ENCODE results near the gene PLXNA1. TPM values are rescaled to one million over a fixed set of nuclear protein-coding genes. Genes with fewer than 3 reads are reported as not detected.
A peak's percentile ranks its signal among the peaks of the same experiment; 100 is the strongest.

The PLXNA1 gene
- total RNA-seq, 1 donor from 2014 or later, result 34.7 TPM

DNA sequence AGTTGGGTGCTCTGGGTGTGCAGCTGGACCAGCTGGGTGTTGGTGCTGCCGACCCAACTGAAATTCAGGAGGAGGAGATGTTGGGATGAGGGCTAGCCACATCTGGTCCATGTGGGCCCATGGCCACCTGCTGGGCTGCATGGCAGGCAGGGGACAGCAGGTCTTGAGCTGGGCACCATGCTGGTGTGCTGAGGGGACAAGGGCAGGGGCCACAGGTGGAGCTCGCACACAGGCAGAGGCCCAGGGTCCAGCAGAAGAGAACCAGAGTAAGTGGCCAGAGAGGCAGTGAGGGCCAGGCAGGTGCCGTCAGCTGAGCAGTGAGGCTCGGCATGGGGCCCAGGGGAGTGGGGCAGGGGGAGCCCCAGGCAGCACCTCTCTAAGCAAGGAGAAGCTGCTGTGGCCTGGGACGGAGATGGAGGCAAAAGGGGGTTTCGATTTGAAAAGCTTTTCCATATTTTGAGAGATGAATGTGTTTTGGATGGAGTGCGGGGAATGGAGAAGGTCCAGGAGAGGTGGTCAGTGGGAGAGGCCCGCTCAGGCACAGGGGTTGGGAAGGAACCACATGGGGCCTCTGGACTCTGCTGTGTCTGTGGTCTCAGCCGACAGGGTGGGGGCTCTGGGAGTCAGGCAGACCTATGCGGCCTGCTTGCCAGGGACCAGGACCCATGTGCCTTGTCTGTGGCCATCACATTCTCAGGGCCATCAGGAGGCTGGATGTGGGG is 30.5 kb upstream of the PLXNA1 start:
- no peaks in the 10 kb centered on the region for H3F3A ChIP-seq (ENCODE audit: low read depth)
- no peaks in the 10 kb centered on the region for H3K27me3 ChIP-seq
- no peak overlapping the region for H3K27ac ChIP-seq
- peaks cover under 1% of the 10 kb centered on the region for H3K36me3 Mint-ChIP-seq
- no peak overlapping the region for H3K4me3 Mint-ChIP-seq
- H3K4me1 ChIP-seq, result no peaks in the 10 kb centered on the region
- H3K36me3 ChIP-seq, result no peaks in the 10 kb centered on the region
- H3K9ac ChIP-seq, result no peak overlapping the region
- no peak overlapping the region for H3K27ac Mint-ChIP-seq
- DNase-seq (ENCODE audit: low spot score), result no peak
- H3K4me1 Mint-ChIP-seq, result peaks cover 4% of the 10 kb centered on the region
- H3K4me3 ChIP-seq, result no peak overlapping the region
- H3K4me2 ChIP-seq, result no peak overlapping the region
- peaks cover 3% of the 10 kb centered on the region for H3K27me3 Mint-ChIP-seq (ENCODE audit: insufficient read depth, low read depth)
- H4K20me1 ChIP-seq (ENCODE audit: low read depth), result no peaks in the 10 kb centered on the region
- no peaks in the 10 kb centered on the region for H3K9me3 ChIP-seq (ENCODE audit: low read depth)
- TF ChIP-seq EZH2phosphoT487 (IDR thresholded peaks at IDR 0.05) (no peak), EZH2 (IDR thresholded peaks at IDR 0.05) (no peak)
- TF ChIP-seq, protein P1, sequence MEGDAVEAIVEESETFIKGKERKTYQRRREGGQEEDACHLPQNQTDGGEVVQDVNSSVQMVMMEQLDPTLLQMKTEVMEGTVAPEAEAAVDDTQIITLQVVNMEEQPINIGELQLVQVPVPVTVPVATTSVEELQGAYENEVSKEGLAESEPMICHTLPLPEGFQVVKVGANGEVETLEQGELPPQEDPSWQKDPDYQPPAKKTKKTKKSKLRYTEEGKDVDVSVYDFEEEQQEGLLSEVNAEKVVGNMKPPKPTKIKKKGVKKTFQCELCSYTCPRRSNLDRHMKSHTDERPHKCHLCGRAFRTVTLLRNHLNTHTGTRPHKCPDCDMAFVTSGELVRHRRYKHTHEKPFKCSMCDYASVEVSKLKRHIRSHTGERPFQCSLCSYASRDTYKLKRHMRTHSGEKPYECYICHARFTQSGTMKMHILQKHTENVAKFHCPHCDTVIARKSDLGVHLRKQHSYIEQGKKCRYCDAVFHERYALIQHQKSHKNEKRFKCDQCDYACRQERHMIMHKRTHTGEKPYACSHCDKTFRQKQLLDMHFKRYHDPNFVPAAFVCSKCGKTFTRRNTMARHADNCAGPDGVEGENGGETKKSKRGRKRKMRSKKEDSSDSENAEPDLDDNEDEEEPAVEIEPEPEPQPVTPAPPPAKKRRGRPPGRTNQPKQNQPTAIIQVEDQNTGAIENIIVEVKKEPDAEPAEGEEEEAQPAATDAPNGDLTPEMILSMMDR (IDR thresholded peaks at IDR 0.05), result no peak
- no peaks in the 10 kb centered on the region for H3K9me3 Mint-ChIP-seq
- H2AFZ ChIP-seq (replicated peaks), result no peak overlapping the region
- H3K79me2 ChIP-seq (ENCODE audit: low read depth), result no peaks in the 10 kb centered on the region

DNA sequence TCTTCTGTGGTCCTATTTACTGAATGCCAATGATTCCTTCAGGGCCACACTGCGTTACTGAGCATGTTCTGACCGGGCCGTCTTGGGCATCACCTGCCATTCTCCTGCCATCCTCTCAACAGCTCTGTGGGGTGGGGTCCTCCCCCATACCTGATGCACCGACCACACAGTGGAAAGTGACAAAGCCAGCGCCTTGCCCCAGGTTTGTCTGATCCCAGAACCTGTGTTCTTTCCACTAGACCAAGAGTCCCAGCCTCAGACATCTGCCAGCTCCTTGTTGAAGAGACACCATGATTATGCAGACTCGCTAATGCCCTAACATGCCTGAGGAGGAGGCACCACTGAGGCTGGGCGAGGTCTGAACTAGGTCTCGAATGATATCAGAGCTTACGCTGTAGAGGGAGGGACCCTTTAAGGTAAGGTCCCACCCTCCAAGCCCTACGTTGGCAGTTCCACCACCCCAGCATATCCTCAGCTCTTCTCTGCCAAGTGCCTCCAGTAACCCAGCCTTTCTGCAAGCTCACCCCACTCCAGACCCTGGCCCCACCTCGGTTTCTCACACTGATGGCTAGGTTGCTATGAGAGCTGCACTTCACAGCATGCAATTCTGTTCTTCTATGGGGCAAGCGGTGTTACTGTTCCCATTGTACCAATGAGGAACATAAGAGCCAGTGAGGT is 29.8 kb upstream of the PLXNA1 start:
- no peaks in the 10 kb centered on the region for H3K4me1 ChIP-seq
- no peaks in the 10 kb centered on the region for H4K20me1 ChIP-seq (ENCODE audit: low read depth)
- DNase-seq (ENCODE audit: low spot score), result no peak
- no peak overlapping the region for H3K4me2 ChIP-seq
- no peak overlapping the region for H3K9ac ChIP-seq
- no peak overlapping the region for H3K27ac ChIP-seq
- H3K4me1 Mint-ChIP-seq, result peaks cover 4% of the 10 kb centered on the region
- no peaks in the 10 kb centered on the region for H3K27me3 ChIP-seq
- H3K36me3 Mint-ChIP-seq, result no peaks in the 10 kb centered on the region
- no peak overlapping the region for H3K4me3 Mint-ChIP-seq
- no peaks in the 10 kb centered on the region for H3K36me3 ChIP-seq
- H3K9me3 Mint-ChIP-seq, result no peaks in the 10 kb centered on the region
- H3K9me3 ChIP-seq (ENCODE audit: low read depth), result no peaks in the 10 kb centered on the region
- H3K79me2 ChIP-seq (ENCODE audit: low read depth), result no peaks in the 10 kb centered on the region
- no peaks in the 10 kb centered on the region for H3F3A ChIP-seq (ENCODE audit: low read depth)
- H3K4me3 ChIP-seq, result no peak overlapping the region
- H3K27ac Mint-ChIP-seq, result peak overlapping the region; percentile 55
- peaks cover 6% of the 10 kb centered on the region for H3K27me3 Mint-ChIP-seq (ENCODE audit: insufficient read depth, low read depth)
- H2AFZ ChIP-seq (replicated peaks), result no peak overlapping the region
- no peak for TF ChIP-seq EZH2phosphoT487 (IDR thresholded peaks at IDR 0.05)
- TF ChIP-seq, protein P1 (IDR thresholded peaks at IDR 0.05), result no peak
- no peak for TF ChIP-seq EZH2 (IDR thresholded peaks at IDR 0.05)

DNA sequence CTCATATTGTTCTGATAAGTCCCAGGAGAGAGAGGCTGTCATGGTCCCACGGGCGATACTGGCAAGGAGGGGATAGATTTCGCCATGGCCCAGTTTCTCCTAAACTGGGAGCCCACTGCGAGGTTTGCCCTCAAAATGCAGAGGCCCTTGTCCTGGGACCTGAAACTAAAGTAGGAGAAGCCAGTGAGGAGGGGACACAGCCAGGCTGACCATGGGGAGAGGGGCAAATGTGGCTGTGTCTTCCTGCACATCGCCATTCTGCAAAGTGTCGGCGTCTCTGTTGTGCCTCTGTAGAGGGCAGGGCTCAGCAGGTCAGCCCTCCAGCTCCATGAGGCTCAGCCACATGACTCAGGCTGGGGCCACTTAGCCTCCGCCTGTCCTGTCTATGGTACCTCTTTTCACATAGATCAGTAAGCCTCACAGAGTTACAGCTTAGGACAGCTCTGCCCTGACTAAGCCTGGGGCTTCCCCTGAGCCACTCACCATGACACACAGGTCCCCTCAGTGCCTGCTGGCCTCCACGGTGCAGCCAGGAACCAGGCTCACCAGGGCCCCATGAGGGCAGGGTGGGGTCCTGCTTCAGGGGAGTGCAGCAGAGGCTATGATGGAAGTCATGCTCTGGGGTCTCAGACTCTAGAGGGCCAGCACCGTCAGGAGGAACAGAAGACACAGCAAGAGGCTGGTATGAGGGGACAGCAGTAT is 28.6 kb upstream of the PLXNA1 start:
- no peak overlapping the region for H3K4me2 ChIP-seq
- no peak for DNase-seq (ENCODE audit: low spot score)
- no peak overlapping the region for H3K4me3 Mint-ChIP-seq
- H3K79me2 ChIP-seq (ENCODE audit: low read depth), result no peaks in the 10 kb centered on the region
- no peak overlapping the region for H3K27ac ChIP-seq
- peaks cover 4% of the 10 kb centered on the region for H3K27me3 Mint-ChIP-seq (ENCODE audit: insufficient read depth, low read depth)
- no peaks in the 10 kb centered on the region for H3K9me3 Mint-ChIP-seq
- H3F3A ChIP-seq (ENCODE audit: low read depth), result no peaks in the 10 kb centered on the region
- no peaks in the 10 kb centered on the region for H4K20me1 ChIP-seq (ENCODE audit: low read depth)
- no peaks in the 10 kb centered on the region for H3K36me3 Mint-ChIP-seq
- no peak for TF ChIP-seq EZH2 (IDR thresholded peaks at IDR 0.05)
- TF ChIP-seq, protein P1 (IDR thresholded peaks at IDR 0.05), result no peak
- TF ChIP-seq EZH2phosphoT487 (IDR thresholded peaks at IDR 0.05), result no peak
- no peaks in the 10 kb centered on the region for H3K27me3 ChIP-seq
- no peak overlapping the region for H3K4me3 ChIP-seq
- peaks cover 2% of the 10 kb centered on the region for H3K4me1 Mint-ChIP-seq
- no peaks in the 10 kb centered on the region for H3K4me1 ChIP-seq
- no peak overlapping the region for H3K9ac ChIP-seq
- no peak overlapping the region for H2AFZ ChIP-seq (replicated peaks)
- H3K36me3 ChIP-seq, result no peaks in the 10 kb centered on the region
- no peaks in the 10 kb centered on the region for H3K9me3 ChIP-seq (ENCODE audit: low read depth)
- H3K27ac Mint-ChIP-seq, result peak overlapping the region; percentile 84

Measured in neural progenitor cell (in vitro differentiated cells).